Cardiac muscle cell (in vitro differentiated cells and primary cell): Measurements from ENCODE around the gene PCSK5. TPM values are rescaled to one million over a fixed set of nuclear protein-coding genes. Genes with fewer than 3 reads are reported as not detected.

Experiments
- DNase-seq, 2 donors: peaks; one replicate each; pipeline versions ENCODE4 v3.0.0 to v3.0.0-alpha.2; 2010 to 2017; ENCODE audit warnings: low read depth in 1 of 2, low spot score in 1 of 2
- H3K27ac ChIP-seq: fragments of 200-600 bp; sonication (generic); 2 replicates; pipeline ENCODE4 v1.5.1; 2016
- H3K27me3 ChIP-seq: fragments of 200-600 bp; sonication (generic); 2 replicates; pipeline ENCODE4 v1.6.0; 2016; ENCODE audit warnings: control low read depth
- H3K36me3 ChIP-seq: fragments of 200-600 bp; sonication (generic); 2 replicates; pipeline ENCODE4 v1.5.1; 2016; ENCODE audit warnings: control low read depth
- H3K4me1 ChIP-seq: fragments of 200-600 bp; sonication (generic); 2 replicates; pipeline ENCODE4 v1.8.1; 2017; ENCODE audit warnings: low read depth, mild to moderate bottlenecking, mixed run types
- H3K4me3 ChIP-seq: fragments of 200-600 bp; sonication (generic); 2 replicates; pipeline ENCODE4 v1.5.1; 2016; ENCODE audit warnings: mild to moderate bottlenecking
- H3K9me3 ChIP-seq: fragments of 200-600 bp; sonication (generic); 2 replicates; pipeline ENCODE4 v1.5.1; 2017; ENCODE audit warnings: low read depth, mild to moderate bottlenecking, control low read depth
- polyA plus RNA-seq: library from polyadenylated mRNA; unstranded; fragments of >200 nt; fragmentation: Nextera tagmentation; extraction: Ambion mirVana; gene quantifications from 2 replicates; pipeline ENCODE4 v1.2.1, GENCODE V29; 2016
- total RNA-seq: library from RNA; depleted of rRNA; stranded (reverse); fragments of >200 nt; gene quantifications from 2 replicates; pipeline ENCODE4 v1.2.3, GENCODE V29; 2016
- TF ChIP-seq, protein P1 (sequence below): IDR thresholded peaks from 2 replicates; pipeline ENCODE4 v1.5.1; 2012; ENCODE audit warnings: low read depth, mild to moderate bottlenecking, low read length

The PCSK5 gene
- total and polyA plus RNA-seq, 2 experiments from 2014 or later = 6.8 to 9.6 TPM

GRCh38 chr9:75906531-75906930 lies 16.1 kb downstream of the PCSK5 start:
- Histone ChIP-seq H3K4me3 (no peak overlapping the region), H3K9me3 (no peaks in the 10 kb centered on the region), H3K27ac (no peak overlapping the region), H3K27me3 (no peaks in the 10 kb centered on the region), H3K4me1 (no peaks in the 10 kb centered on the region), H3K36me3 (no peaks in the 10 kb centered on the region)
- TF ChIP-seq, protein P1, sequence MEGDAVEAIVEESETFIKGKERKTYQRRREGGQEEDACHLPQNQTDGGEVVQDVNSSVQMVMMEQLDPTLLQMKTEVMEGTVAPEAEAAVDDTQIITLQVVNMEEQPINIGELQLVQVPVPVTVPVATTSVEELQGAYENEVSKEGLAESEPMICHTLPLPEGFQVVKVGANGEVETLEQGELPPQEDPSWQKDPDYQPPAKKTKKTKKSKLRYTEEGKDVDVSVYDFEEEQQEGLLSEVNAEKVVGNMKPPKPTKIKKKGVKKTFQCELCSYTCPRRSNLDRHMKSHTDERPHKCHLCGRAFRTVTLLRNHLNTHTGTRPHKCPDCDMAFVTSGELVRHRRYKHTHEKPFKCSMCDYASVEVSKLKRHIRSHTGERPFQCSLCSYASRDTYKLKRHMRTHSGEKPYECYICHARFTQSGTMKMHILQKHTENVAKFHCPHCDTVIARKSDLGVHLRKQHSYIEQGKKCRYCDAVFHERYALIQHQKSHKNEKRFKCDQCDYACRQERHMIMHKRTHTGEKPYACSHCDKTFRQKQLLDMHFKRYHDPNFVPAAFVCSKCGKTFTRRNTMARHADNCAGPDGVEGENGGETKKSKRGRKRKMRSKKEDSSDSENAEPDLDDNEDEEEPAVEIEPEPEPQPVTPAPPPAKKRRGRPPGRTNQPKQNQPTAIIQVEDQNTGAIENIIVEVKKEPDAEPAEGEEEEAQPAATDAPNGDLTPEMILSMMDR = no peak
- no peak for DNase-seq

GRCh38 chr9:75907329-75907728 lies 16.9 kb downstream of the PCSK5 start:
- TF ChIP-seq, protein P1 = no peak
- peak in 1 of 2 donors; percentile 68 for DNase-seq
- no peak overlapping the region for H3K4me3 ChIP-seq
- H3K27me3 ChIP-seq = no peaks in the 10 kb centered on the region
- H3K9me3 ChIP-seq = no peaks in the 10 kb centered on the region
- no peaks in the 10 kb centered on the region for H3K36me3 ChIP-seq
- H3K27ac ChIP-seq = no peak overlapping the region
- no peaks in the 10 kb centered on the region for H3K4me1 ChIP-seq

- no peak overlapping the region for H3K27ac ChIP-seq
- TF ChIP-seq, protein P1 = no peak
- H3K36me3 ChIP-seq = no peaks in the 10 kb centered on the region
- no peaks in the 10 kb centered on the region for H3K27me3 ChIP-seq
- H3K4me1 ChIP-seq = no peaks in the 10 kb centered on the region
- no peaks in the 10 kb centered on the region for H3K9me3 ChIP-seq
- H3K4me3 ChIP-seq = no peak overlapping the region
- no peak for DNase-seq
Observed at GRCh38 chr9:75907923-75908322, 17.4 kb downstream of the PCSK5 start.

- DNase-seq = no peak
- H3K9me3 ChIP-seq = no peaks in the 10 kb centered on the region
- TF ChIP-seq, protein P1 = no peak
- H3K36me3 ChIP-seq = no peaks in the 10 kb centered on the region
- no peak overlapping the region for H3K27ac ChIP-seq
- no peaks in the 10 kb centered on the region for H3K27me3 ChIP-seq
- H3K4me3 ChIP-seq = no peak overlapping the region
- no peaks in the 10 kb centered on the region for H3K4me1 ChIP-seq
Observed at GRCh38 chr9:75909776-75910175, 19.3 kb downstream of the PCSK5 start.

DNA sequence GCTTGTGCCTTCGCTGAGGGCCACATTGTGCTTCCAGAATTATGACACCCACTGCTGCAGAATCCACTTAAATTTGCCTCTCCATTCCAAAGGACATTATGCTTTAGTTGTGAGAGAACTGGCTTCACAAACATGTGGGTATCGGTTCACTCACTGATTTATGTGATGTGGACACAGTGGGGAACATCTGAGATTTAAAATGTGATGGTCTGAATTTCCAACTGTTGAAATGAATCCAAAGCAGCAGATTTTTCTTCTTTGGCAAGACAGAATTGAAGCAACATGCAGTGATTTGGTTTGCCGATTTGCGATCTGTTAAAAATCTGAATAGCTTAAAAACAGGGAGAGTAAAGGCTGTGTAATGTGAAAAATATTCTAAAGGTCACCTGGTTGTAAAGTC lies 20.3 kb downstream of the PCSK5 start:
- no peaks in the 10 kb centered on the region for H3K36me3 ChIP-seq
- H3K27ac ChIP-seq = no peak overlapping the region
- no peak for DNase-seq
- TF ChIP-seq, protein P1 = no peak
- no peak overlapping the region for H3K4me3 ChIP-seq
- H3K4me1 ChIP-seq = no peaks in the 10 kb centered on the region
- H3K27me3 ChIP-seq = no peaks in the 10 kb centered on the region
- no peaks in the 10 kb centered on the region for H3K9me3 ChIP-seq

DNA sequence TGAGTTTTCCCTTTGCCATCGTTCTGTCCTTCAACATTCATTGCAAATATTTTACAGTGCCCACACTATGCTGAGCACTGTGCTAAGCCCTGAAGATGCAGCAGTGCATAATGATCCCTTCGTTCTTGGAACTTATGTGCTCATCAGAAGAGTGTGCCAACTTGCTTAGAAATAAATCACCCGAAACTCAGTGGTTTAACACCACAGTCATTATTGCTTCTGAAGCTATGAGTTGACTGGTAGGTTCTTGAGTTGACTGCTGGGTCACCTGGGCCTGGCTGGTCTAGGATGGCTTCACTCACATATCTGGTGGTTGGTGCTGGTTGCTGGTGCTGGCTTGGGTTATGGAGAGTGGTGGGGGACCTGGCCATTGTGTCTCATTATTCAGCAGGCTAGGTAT lies 20.9 kb downstream of the PCSK5 start:
- TF ChIP-seq, protein P1 = no peak
- no peaks in the 10 kb centered on the region for H3K36me3 ChIP-seq
- no peak for DNase-seq
- no peaks in the 10 kb centered on the region for H3K4me1 ChIP-seq
- no peak overlapping the region for H3K27ac ChIP-seq
- H3K9me3 ChIP-seq = no peaks in the 10 kb centered on the region
- H3K4me3 ChIP-seq = no peak overlapping the region
- H3K27me3 ChIP-seq = no peaks in the 10 kb centered on the region
